HG03521 (cell line): ENCODE results near the gene DNM1.
A peak's percentile ranks its signal among the peaks of the same experiment; 100 is the strongest.
"Not testable (repeated sequence)": the region's sequence is repeated elsewhere in the genome, so short reads cannot be mapped to it uniquely, and the experiment has no call there.

ENCODE experiments used
- ATAC-seq: cut with Tn5 transposase; IDR thresholded peaks from one replicate; pipeline ENCODE4 v1.9.1; 2021; ENCODE audit warnings: mild to moderate bottlenecking, moderate library complexity; ENCODE audit not compliant: unreplicated experiment

DNM1 gene

DNA sequence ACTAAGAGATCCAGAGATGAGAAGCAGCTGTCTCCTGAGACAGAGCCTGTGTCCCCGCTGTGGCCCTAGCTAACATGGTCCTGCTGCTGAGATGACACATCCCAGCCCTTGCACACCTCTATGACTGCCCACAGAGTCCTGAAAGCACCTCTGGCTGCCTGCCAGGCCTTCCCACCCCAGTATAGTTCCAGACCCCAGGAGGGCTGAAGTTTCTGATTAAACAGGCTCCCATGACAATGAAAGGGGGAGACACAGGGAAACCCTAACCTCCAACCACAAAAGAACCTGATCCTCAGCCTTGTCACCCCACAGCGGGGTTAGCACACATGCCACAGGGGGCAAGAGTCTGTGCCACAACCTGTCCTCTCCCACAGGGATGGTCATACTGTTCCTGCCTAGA, 27.5 kb upstream of the DNM1 start:
- no peak for ATAC-seq

- ATAC-seq, result no peak
Observed at GRCh38 chr9:128178806-128179431, 24.3 kb upstream of the DNM1 start.

DNA sequence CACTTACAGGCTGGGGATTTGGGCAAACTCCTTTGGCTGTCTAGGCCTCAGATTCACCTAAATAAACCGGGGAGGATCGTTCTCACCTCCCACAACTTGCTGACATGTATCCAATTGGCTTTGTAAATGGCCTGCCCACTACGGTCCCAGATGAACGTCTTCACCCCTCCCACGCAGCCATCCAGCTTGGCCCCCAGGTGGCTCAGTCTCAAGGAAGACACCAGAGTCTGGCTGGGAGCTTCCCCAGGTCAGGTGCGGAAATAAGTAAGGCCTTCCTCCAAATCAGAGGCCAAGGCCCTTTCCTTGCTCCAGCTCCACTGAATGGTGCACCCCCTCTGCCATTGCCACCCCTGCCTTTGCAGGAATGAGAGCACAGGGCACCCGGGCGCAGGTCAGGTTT, 23.2 kb upstream of the DNM1 start:
- ATAC-seq, result no peak

GRCh38 chr9:128180447-128180846, 22.7 kb upstream of the DNM1 start:
- no peak for ATAC-seq

DNA sequence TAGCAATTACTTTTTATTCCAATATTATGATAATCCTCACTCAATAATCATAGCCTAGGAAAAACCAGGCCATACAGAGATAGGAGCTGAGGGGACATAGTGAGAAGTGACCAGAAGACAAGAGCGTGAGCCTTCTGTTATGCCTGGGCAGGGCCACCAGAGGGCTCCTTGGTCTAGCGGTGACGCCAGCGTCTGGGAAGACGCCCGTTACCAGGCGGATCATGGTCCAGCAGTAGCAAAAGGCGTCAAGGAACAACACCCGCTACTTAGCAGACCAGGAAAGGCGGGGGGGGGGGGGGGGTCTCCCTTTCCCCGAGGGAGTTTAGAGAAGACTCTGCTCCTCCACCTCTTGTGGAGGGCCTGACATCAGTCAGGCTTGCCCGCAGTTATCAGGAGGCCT, 21.7 kb upstream of the DNM1 start:
- ATAC-seq, result not testable (repeated sequence)

DNA sequence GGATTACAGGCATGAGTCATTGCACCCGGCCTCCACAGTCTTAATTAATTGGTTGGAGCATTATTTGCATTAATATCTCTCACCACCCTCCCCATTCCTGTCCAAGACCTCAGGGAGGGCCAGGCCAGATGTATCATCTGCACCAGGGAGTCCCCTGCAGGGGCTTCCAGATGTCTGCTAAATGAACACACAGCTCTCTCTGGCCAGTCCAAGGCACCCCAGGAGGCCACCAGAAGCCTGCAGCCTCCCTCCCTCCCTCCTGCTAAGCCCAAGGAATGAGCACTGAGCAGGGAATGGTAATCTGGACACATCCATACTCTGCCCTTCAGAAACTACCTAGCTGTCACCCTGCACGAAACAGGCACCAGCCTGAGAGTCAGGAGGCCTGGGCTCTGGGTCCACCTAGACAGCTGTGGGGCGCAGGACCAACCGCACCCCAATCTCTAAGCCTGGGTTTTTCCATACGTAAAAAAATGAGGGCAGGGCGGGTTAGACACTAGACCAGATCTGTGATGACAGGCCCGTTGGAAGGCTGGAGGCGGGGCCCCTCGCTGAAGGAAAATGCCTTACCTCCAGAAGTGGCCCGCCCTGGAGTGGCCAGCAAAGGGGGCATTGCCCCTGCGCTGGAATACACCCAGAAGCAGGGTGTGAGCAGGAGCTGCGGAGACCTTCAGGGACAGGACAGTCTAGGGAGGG, 20.1 kb upstream of the DNM1 start:
- no peak for ATAC-seq

GRCh38 chr9:128185979-128186965, 16.9 kb upstream of the DNM1 start:
- ATAC-seq, result no peak

GRCh38 chr9:128187361-128187760, 15.8 kb upstream of the DNM1 start:
- ATAC-seq, result no peak

- ATAC-seq, result no peak
Observed at GRCh38 chr9:128188209-128188608, 15.0 kb upstream of the DNM1 start.

- no peak for ATAC-seq
Observed at GRCh38 chr9:128190013-128190412, 13.2 kb upstream of the DNM1 start.

DNA sequence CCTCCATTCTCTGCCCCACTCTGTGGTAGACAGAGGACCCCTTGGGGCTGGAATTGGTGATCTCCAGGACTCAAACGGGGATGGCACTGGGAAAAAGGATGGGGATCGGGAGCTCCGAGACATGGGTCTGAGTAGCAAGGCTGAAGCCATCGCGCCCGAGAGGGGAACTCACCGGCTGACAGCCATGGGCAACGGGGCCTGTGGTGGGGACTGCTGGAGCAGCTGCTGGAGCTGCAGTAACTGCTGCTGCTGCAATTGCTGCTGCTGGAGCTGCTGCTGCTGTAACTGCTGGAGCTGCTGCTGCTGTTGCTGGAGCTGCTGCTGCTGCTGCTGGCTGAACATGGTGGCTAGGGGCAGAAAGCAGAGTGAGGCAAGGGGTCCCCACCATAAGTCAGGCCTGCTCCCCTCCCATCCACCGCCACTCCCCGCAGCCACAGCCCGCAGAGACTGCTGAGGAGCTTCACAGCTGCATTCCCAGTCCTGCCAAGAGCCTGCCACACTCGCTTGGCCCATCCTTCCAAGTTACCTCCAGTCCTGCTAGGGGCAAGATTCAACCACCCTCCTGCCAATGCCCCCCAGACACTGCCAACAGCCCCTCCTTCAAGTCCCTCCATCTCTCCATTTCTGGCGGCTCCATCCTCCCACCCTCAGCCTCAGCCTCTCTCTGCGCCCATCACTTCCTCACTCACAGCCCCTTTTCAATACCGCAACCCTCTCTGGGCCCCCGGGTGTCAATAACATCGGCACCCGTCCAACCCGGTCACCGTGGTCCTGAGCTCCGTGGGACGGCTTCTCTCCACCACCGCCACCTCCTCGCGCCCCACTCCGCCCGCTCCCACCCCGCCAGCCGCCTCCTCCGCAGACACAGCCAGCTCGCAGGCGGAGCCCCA, 12.4 kb upstream of the DNM1 start:
- ATAC-seq, result no peak

DNA sequence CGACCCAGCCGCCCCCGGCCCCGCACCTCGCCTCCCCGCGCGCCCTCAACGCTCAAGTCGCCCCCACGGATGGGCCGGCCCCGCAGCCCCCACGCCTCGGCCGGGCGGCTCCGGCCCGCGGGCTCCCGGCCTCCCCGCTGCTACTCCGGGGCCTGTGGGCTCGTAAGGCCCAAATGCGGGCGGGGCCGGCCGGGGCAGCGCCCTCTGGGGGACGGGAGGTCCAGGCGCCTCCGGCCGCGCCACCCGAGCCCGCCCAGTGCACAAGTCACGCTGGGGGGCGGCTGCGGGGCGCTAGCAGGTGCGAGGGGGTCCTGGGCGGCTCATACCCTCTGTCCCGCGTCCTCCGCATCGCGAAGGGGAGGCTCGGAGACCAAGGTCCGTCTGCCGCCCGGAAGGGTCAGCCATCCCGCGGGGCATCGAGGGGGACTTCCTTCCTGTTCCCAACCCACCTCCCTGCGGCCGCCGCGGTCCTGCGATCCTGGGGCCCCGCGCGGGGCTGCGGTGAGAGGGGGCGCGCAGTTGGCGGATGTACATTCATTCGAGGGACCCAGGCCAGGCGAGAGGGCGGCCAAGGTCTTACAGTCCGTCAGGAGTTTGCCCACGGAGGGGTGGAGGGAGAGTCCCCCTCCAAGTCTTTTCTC, 11.7 kb upstream of the DNM1 start, which contains the start of gene CIZ1:
Gene CIZ1, minus strand, starts transcription at position 167 of the 641 bp plus-strand sequence. CDS start 715 bp downstream, outside the sequence.
- peak; percentile 78 for ATAC-seq

- ATAC-seq, result peak; percentile 42
Observed at GRCh38 chr9:128192601-128193371, 10.4 kb upstream of the DNM1 start.

GRCh38 chr9:128193469-128194096, 9.6 kb upstream of the DNM1 start:
- no peak for ATAC-seq

DNA sequence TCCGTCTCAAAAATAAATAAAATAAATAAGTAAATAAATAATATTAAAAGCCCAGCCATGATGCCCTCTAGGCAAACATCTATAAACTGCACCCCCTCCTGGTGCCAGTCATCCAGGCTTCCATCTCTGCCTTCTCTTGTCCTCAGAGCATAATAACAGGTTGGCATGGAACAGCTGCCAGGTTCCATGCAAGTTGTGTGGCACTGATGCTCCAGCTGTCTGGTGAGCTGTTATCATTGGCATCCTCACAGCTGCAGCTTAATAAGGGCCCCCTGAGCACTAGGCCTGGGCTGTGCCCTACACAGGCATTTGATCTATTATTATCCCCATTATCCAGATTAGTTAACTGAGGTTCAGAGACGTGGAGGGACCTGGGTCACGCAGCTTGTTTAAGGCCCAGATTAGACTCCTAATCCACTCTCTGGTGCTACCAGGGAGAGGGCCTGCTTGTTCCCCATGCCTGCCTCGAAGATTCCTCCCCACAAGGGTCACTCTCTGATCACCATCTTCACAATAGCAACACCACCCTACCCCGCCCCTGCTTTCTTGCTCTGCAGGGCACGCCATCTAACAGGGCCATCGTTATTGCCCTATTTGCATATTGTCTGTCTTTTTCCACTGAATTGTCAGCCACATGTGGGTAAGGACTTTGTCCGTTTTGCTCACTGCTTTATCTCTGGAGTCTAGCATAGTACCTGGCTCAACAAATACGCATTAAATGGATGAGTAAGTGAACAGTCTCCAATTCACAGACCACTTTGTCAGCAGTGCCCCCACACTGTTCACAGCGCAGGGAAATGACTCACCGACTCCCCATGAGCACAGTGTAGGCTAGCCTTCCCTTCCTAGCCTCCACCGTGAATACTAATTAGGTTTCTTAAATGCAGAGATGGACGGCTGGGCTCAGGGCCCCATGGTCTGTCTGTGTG, 1.5 kb upstream of the DNM1 start:
- ATAC-seq, result no peak

GRCh38 chr9:128202648-128203023, 543 bp upstream of the DNM1 start:
- no peak for ATAC-seq

DNA sequence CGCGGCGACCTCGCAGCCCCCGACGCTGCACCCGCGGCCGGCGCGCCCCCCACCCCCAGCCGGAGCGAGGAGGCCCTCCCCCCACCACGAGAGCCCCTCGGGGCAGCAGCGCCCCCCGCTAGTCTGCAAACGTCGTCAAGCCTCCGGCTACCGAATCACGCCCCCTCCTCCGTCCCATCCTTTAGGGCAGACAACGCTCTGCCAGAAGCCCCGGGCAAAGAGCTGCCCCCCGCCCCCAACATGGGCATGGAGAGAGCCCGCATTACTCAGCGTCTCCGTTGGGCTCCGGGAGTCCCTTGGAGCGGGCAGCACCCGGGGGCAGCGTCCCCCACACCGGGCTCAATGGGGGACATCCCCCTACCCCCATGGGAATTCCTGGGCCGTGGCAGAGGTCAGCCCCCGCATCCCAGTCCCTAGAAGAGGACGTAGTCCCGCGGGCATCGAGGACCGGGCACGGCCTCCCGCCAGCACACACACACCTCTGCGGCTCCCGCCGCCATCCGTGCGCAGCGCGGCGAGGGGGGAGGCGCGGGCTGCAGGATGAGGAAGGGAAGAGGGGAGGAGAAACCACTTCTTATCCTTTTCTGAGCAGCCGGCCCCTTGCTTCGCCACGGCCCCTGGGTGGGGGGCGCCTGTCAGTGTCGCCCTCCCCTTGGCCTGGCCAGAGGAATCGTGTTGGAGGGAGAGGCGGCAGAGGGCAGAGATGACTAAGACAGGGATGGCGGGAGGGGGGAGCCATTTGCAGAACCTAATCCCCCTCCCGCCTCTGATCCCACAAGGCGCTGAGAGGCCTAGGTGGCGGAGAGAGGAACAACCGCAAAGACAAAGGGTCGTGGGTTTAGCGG, 750 bp downstream of the DNM1 start:
- no peak for ATAC-seq
